ENCODE data around the gene TMEM18. TPM values are rescaled to one million over a fixed set of nuclear protein-coding genes. Genes with fewer than 3 reads are reported as not detected.

Gene TMEM18
- total and polyA plus RNA-seq, 2 of the 4 experiments (the other 2 are of a cell fraction): 15.2 to 30.2 TPM

DNA sequence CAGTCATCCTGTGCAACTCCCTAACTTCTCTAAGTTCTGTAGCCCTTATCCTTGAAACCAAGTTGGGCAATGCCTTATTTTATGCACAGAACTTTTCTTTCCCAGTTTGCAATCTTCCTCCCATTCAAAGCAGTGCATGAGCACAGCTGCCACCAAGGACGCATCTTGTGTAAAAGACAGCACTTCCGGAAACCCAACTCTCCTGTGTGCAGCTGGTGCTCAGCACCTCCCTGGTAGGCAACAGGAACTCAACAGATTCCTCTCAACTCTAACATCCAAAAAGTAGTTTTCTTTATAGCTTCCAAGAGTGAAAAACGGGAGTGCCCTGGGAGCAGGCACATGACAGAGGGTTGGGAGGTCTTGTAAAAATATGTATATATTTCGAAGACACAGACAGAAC, 2.2 kb downstream of the TMEM18 start:
- Histone ChIP-seq H3K4me2 (ENCODE audit: low read depth, low read length) (0 out of 2 replicates have a peak overlapping the region, but pooled peaks have one; percentile 97), H4K20me1 (ENCODE audit: insufficient read depth, low read length) (no peaks in the 10 kb centered on the region; the same call in 1 of the 2 replicates), H3K18ac (ENCODE audit: low read depth, low read length) (no peak overlapping the region), H2AK5ac (ENCODE audit: low read depth, low read length) (peak overlapping the region; percentile 89; the same call in 1 of the 2 replicates), H3K4ac (ENCODE audit: low read depth, low read length) (peak overlapping the region; percentile 82), H4K8ac (ENCODE audit: low read depth in 2 of 2, low read length in 2 of 2) (peak overlapping the region; percentile 7 to 68; a peak in 2 of 4 replicates), H3K4me1 (ENCODE audit: control insufficient read depth, insufficient read depth, low read length) (peaks cover 19% of the 10 kb centered on the region), H3K9me3 (ENCODE audit: control insufficient read depth, insufficient read depth, low read length) (no peaks in the 10 kb centered on the region), H3K79me1 (ENCODE audit: low read depth in 1 of 2, low read length in 2 of 2) (peaks cover 14 to 37% of the 10 kb centered on the region in 2 experiments; a peak in 3 of 4 replicates), H2BK20ac (ENCODE audit: low read depth, low read length) (peak overlapping the region; percentile 89), H2BK15ac (ENCODE audit: low read depth, low read length) (peak overlapping the region; percentile 54; the same call in 1 of the 3 replicates), H2BK5ac (ENCODE audit: low read depth, low read length, poor library complexity, severe bottlenecking) (peak overlapping the region; percentile 94), H3K4me3 (ENCODE audit: insufficient read depth, low read depth, low read length) (no peak overlapping the region), H3K56ac (ENCODE audit: extremely low read depth, insufficient read depth, low read length) (no peak overlapping the region), H2AFZ (replicated peaks; ENCODE audit: low read length, poor library complexity) (no peak overlapping the region), H4K91ac (ENCODE audit: insufficient read depth, low read depth, low read length) (peak overlapping the region; percentile 82; the same call in 1 of the 2 replicates), H3K27ac (ENCODE audit: insufficient read depth, low read length) (peak overlapping the region; percentile 69; the same call in 1 of the 2 replicates), H3K23ac (ENCODE audit: low read depth, low read length) (peak overlapping the region; percentile 45; the same call in 1 of the 2 replicates), H3K9ac (ENCODE audit: low read depth, low read length) (no peak overlapping the region), H2AK9ac (replicated peaks; ENCODE audit: low read depth, low read length, poor library complexity) (peak overlapping the region; percentile 74), H3K14ac (replicated peaks; ENCODE audit: low read depth, low read length) (peak overlapping the region; percentile 53), H3K27me3 (ENCODE audit: control insufficient read depth, insufficient read depth, low read length) (no peaks in the 10 kb centered on the region), H4K5ac (ENCODE audit: low read depth, low read length) (no peak overlapping the region; the same call in 1 of the 2 replicates), H3K9me1 (ENCODE audit: insufficient read depth, low read length) (peaks cover 15% of the 10 kb centered on the region), H2BK120ac (ENCODE audit: low read depth, low read length) (peak overlapping the region; percentile 92), H3K36me3 (ENCODE audit: control insufficient read depth, insufficient read depth, low read length) (peaks cover 5% of the 10 kb centered on the region; the same call in 1 of the 2 replicates)
- ATAC-seq (ENCODE audit: low read depth) (no peak), DNase-seq (no peak)
- no CpG with 5 or more reads among the region's 4 CpGs for WGBS, 2 experiments (ENCODE audit: extremely low coverage in 2 of 2, insufficient read length in 1 of 2)
- TF ChIP-seq MAFK (IDR thresholded peaks at IDR 0.05; ENCODE audit: low read depth, low read length) (no peak), POLR2A (IDR thresholded peaks at IDR 0.05; ENCODE audit: low read depth, low read length) (no peak), BHLHE40 (IDR thresholded peaks at IDR 0.05; ENCODE audit: low read depth, low read length) (no peak), USF2 (IDR thresholded peaks at IDR 0.05; ENCODE audit: low read depth, low read length) (no peak), RCOR1 (IDR thresholded peaks at IDR 0.05; ENCODE audit: insufficient replicate concordance, low read length) (no peak), ELK1 (IDR thresholded peaks at IDR 0.05; ENCODE audit: borderline replicate concordance, low read depth, low read length) (no peak), MXI1 (IDR thresholded peaks at IDR 0.05; ENCODE audit: borderline replicate concordance, low read depth, low read length) (no peak)
- CTCF ChIA-PET: no interaction called here
- dilution Hi-C loops (cut with HindIII; ENCODE audit: low sequenced_read_pairs, unreplicated experiment): no loop called here
- in situ Hi-C loops (cut with MboI; ENCODE audit: low sequenced_read_pairs): loop anchor here (10.0 kb wide), 1 partner anchor 1140 kb away; no protein-coding TSS in a partner anchor
- intact Hi-C loops (cut with micrococcal nuclease): loop anchor here (5.0 kb wide), 3 partner anchors 277 to 1067 kb away; partner anchors contain the start of genes ACP1, PXDN, SH3YL1 and SNTG2
- POLR2A ChIA-PET (ENCODE audit: unreplicated experiment): no interaction called here
- BruUV-seq (replicated peaks): TSS peak; percentile 18

All from IMR-90 (cell line).